A549 (cell line): ENCODE data around the gene IFRD2. TPM values are rescaled to one million over a fixed set of nuclear protein-coding genes. Genes with fewer than 3 reads are reported as not detected.

Experiments used
- ATAC-seq, 2 experiments: fragments of 200-7000 bp in 1 of 2; fragments of >200 bp in 1 of 2; cut with Nextera tagmentation in 1 of 2; cut with Tn5 transposase in 1 of 2; 3 replicates each; pipeline versions ENCODE4 v1.8.0 to v1.9.1; 2018 to 2020; ENCODE audit warnings: mild to moderate bottlenecking in 1 of 2, moderate library complexity in 1 of 2
- CTCF ChIA-PET: fragments of 300-600 bp; sonication (Branson Sonifier 250); formaldehyde crosslinking; extraction: SDS; loops from one replicate; lab custom pipeline; 2021; ENCODE audit warnings: antibody characterized with exemption, inconsistent platforms; lab: Yijun Ruan, JAX
- POLR2A ChIA-PET: fragments of 350-600 bp; formaldehyde crosslinking; extraction: SDS; loops from one replicate; lab custom pipeline; 2021; ENCODE audit warnings: antibody characterized with exemption, inconsistent platforms; lab: Yijun Ruan, JAX
- DNase-seq, 2 experiments: peaks; one replicate each; pipeline versions ENCODE4 v3.0.0 to v3.0.0-alpha.2; 2011 to 2016; ENCODE audit warnings: low read depth in 1 of 2, low spot score in 1 of 2
- FAIRE-seq: peaks from 2 replicates; lab custom pipeline; 2011; peaks lifted over from hg19 to GRCh38; lab: Jason Lieb, UNC
- H3K27ac ChIP-seq, 2 experiments: fragments of >200 bp; sonication (Bioruptor Twin); formaldehyde crosslinking; 3 replicates each; pipeline ENCODE4 v1.5.1; 2016 to 2017
- H3K4me1 ChIP-seq: fragments of >200 bp; sonication (Bioruptor Twin); formaldehyde crosslinking; 3 replicates; pipeline ENCODE4 v1.6.1; 2016
- H3K4me2 ChIP-seq: fragments of >200 bp; sonication (Bioruptor Twin); formaldehyde crosslinking; 3 replicates; pipeline ENCODE4 v1.6.1; 2016
- H3K4me3 ChIP-seq: fragments of >200 bp; sonication (Bioruptor Twin); formaldehyde crosslinking; 3 replicates; pipeline ENCODE4 v1.5.1; 2016
- H3K9me3 ChIP-seq: fragments of >200 bp; sonication (Bioruptor Twin); formaldehyde crosslinking; 3 replicates; pipeline ENCODE4 v1.6.1; 2016
- CEBPB ChIP-seq, 2 experiments: fragments of >200 bp in 1 of 2; sonication (Bioruptor Twin) in 1 of 2; formaldehyde crosslinking in 1 of 2; IDR thresholded peaks; 2 replicates each; pipeline ENCODE4 v1.6.1; 2012 to 2016
- CHD4 ChIP-seq: fragments of 200-600 bp; sonication (generic); IDR thresholded peaks from 2 replicates; pipeline ENCODE4 v1.6.1; 2016; ENCODE audit warnings: antibody characterized with exemption, mild to moderate bottlenecking, borderline replicate concordance
- EHF ChIP-seq: fragments of 250-450 bp; sonication (Bioruptor Pico); IDR thresholded peaks from 2 replicates; pipeline ENCODE4 v1.5.0; 2020; ENCODE audit warnings: mild to moderate bottlenecking
- FOSL2 ChIP-seq, 2 experiments: fragments of 450-650 bp in 1 of 2; fragments of >200 bp in 1 of 2; sonication (Bioruptor Twin) in 1 of 2; formaldehyde crosslinking; IDR thresholded peaks; 2 replicates each; pipeline versions ENCODE4 v1.5.0 to v1.6.1; 2016 to 2020; ENCODE audit warnings: mild to moderate bottlenecking in 1 of 2, moderate library complexity in 1 of 2
- GATA3 ChIP-seq: IDR thresholded peaks from 2 replicates; pipeline ENCODE4 v1.6.1; 2012; ENCODE audit warnings: borderline replicate concordance
- JUNB ChIP-seq: fragments of >200 bp; sonication (Bioruptor Twin); formaldehyde crosslinking; IDR thresholded peaks from 2 replicates; pipeline ENCODE4 v1.6.1; 2016
- PBX3 ChIP-seq: IDR thresholded peaks from 2 replicates; pipeline ENCODE4 v1.6.1; 2012
- RNF2 ChIP-seq: fragments of 200-600 bp; sonication (generic); IDR thresholded peaks from 2 replicates; pipeline ENCODE4 v1.6.1; 2016; ENCODE audit warnings: low read depth, mild to moderate bottlenecking, antibody characterized with exemption, moderate library complexity, borderline replicate concordance
- SREBF2 ChIP-seq: fragments of 450-650 bp; IDR thresholded peaks from 2 replicates; pipeline ENCODE4 v1.6.1; 2014; ENCODE audit warnings: mild to moderate bottlenecking, moderate library complexity
- TP53 ChIP-seq: fragments of 250-450 bp; sonication (Bioruptor Pico); IDR thresholded peaks from 2 replicates; pipeline ENCODE4 v1.5.0; 2021; ENCODE audit warnings: mild to moderate bottlenecking, moderate library complexity
- WGBS: methylation state at CpG from one replicate; pipeline ENCODE4 v1.1.6; 2017; ENCODE audit errors: missing lambda C conversion rate; 5-methylcytosine and 5-hydroxymethylcytosine counted together
- polyA plus RNA-seq, 4 experiments: library from polyadenylated mRNA; depleted of rRNA in 3 of 4; stranded (reverse); fragments of >200 nt; fragmentation: RNase III in 1 of 4; extraction: RNeasy Plus Mini Kit Qiagen cat#74134 plus additional on column Dnase treatment in 1 of 4; gene quantifications; 2 replicates in 3 of 4; 3 replicates in 1 of 4; pipeline ENCODE4 v1.2.3, GENCODE V29; 2011 to 2017
- TF ChIP-seq, protein P1 (sequence below): fragments of 150-350 bp; IDR thresholded peaks from 2 replicates; pipeline ENCODE4 v1.6.1; 2014; ENCODE audit warnings: low read depth, mild to moderate bottlenecking, low read length
- TF ChIP-seq, protein P2 (sequence below): IDR thresholded peaks from 2 replicates; pipeline ENCODE4 v1.6.1; 2012; ENCODE audit warnings: low read depth, borderline replicate concordance

The IFRD2 gene
- polyA plus RNA-seq, 2 of the 4 experiments (the other 2 are of a cell fraction) = 42.2 to 79.7 TPM

DNA sequence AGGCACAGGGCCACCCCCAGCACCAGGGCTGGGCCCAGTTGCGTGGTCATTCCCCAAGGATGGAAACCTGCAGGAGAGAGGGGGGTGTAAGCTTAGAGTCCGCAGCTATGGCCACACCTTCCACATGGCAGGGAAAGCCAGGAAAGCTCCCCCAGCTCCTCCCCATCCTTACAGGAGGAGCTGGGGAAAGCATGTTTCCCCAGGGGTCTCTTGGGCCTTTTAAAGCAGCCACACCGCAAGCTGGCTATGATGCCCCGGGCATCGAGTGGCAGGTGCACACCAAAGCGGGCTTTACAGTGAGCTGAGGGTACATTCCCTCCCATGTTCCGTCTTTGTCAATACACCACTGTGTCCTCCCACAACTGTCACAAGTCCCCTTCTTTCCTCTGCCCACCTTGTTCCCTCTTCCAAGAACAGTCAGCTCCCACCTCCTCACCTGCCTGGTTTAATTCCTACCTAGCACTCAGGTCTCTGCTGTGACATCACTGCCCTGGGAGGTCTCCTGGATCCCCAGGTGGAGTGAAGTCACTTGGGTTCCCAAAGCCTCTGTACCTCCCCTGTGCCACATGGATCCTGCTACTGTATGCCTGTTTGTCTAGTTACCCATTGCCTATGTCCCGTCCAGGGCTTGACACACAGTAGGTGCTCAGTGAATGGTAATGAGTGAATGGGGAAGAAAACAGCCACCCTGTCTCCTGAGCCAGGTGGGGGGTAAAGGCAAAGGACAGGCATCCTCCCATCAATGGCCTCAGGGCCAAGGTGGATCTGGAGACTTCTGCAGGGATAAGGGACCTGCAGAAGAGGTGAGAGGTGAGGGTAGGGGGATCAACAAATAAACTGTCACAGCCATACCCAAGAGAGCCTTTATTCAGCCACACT lies 3.6 kb upstream of the IFRD2 start:
- FAIRE-seq (no peak), DNase-seq (no peak), ATAC-seq (no peak)
- TF ChIP-seq PBX3 (no peak), FOSL2 (IDR thresholded peaks at IDR 0.05) (no peak), FOSL2 (CRISPR knock-in tag; IDR thresholded peaks at IDR 0.05) (no peak), CEBPB (IDR thresholded peaks at IDR 0.05) (no peak), GATA3 (no peak), SREBF2 (no peak), TP53 (CRISPR knock-in tag) (no peak)
- TF ChIP-seq, protein P1, sequence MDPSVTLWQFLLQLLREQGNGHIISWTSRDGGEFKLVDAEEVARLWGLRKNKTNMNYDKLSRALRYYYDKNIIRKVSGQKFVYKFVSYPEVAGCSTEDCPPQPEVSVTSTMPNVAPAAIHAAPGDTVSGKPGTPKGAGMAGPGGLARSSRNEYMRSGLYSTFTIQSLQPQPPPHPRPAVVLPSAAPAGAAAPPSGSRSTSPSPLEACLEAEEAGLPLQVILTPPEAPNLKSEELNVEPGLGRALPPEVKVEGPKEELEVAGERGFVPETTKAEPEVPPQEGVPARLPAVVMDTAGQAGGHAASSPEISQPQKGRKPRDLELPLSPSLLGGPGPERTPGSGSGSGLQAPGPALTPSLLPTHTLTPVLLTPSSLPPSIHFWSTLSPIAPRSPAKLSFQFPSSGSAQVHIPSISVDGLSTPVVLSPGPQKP = no peak
- 84% methylated on average over 8 of the region's 8 CpGs for WGBS
- Histone ChIP-seq H3K27ac (no peak overlapping the region), H3K4me3 (no peak overlapping the region), H3K4me2 (no peak overlapping the region), H3K9me3 (no peaks in the 10 kb centered on the region), H3K4me1 (peaks cover 26% of the 10 kb centered on the region; the same call in 2 of the 3 replicates)
- ChIA-PET CTCF (interaction anchor here (1.1 to 1.5 kb wide), 3 partner anchors 21 to 49 kb away, joined by 3 to 5 read pairs (median 4); no protein-coding TSS in a partner anchor), POLR2A (no interaction called here)

DNA sequence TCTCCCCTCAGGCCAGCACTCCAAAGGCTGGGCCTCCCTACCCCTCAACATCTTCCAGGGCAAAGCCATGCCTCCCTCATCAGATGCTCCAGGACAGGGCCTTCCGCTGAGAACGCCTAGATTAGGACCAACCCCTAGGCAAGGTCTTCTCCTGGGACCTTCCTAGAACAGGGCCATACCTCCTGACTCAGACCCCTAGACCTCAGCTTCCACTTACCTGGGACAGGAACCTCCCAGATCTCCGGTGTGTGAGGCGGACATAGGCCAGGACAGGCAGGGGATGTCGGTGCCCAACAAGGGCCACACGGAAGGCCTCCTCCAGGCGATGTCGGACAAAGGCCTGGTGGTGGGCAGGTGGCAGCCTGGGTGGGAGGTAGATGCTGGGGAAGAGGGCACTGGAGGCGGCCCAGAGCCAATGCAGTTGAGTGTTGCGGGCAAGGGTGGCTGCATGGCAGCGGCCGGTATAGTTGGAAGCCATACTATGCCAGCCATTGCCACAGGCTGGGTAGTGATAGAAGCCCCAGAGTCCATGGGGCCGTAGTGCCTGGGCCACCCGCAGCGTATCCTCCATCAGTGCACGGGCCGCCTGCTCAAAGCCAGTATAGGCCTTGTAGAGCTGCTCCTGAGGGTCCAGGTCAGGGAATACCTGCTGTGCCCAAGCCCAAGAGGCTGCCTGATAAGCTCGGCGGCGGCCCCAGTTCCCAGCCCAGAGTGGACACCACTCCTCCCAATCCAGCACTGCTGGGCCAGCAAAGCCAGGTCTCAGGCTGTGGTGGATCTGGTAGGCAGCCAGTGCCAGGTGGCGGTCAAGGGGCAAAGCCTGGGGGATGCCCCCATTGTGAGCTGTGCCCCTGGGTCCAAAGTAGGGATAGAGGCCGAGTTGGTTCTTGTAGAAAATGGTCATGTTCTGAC lies 2.5 kb upstream of the IFRD2 start:
- H3K27ac ChIP-seq = no peak overlapping the region
- no peaks in the 10 kb centered on the region for H3K9me3 ChIP-seq
- no peak for ATAC-seq
- POLR2A ChIA-PET = no interaction called here
- 88% methylated on average over 13 of the region's 22 CpGs for WGBS
- no peak overlapping the region for H3K4me2 ChIP-seq
- H3K4me1 ChIP-seq = peaks cover 21% of the 10 kb centered on the region; the same call in 2 of the 3 replicates
- CTCF ChIA-PET = interaction anchor here (0.6 to 1.5 kb wide), 5 partner anchors 15 to 48 kb away, joined by 3 to 5 read pairs (median 4); no protein-coding TSS in a partner anchor
- no peak overlapping the region for H3K4me3 ChIP-seq
- TF ChIP-seq PBX3 = no peak
- no peak for FAIRE-seq
- no peak for DNase-seq

DNA sequence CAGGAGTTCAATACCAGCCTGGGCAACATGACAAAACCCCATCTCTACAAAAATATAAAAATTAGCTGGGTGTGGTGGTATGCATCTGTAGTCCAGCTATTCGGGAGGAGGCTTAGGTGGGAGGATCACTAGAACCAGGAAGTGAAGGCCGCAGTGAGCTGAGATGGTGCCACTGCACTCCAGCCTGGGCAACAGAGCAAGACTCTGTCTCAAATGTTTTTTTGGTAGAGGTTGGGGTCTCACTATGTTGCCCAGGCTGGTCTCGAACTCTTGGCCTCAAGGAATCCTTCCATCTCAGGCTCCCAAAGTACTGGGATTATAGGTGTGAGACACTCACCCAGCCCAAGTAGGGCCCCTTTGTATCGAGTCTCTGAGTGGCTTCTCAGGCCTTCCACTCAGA lies 1.9 kb upstream of the IFRD2 start:
- ChIA-PET CTCF (interaction anchor here (0.6 to 1.5 kb wide), 3 partner anchors 15 to 34 kb away, joined by 3 to 5 read pairs (median 3); no protein-coding TSS in a partner anchor), POLR2A (no interaction called here)
- Histone ChIP-seq H3K4me1 (peaks cover 21% of the 10 kb centered on the region; the same call in 2 of the 3 replicates), H3K4me3 (no peak overlapping the region), H3K9me3 (no peaks in the 10 kb centered on the region), H3K27ac (no peak overlapping the region), H3K4me2 (no peak overlapping the region)
- ATAC-seq (no peak), FAIRE-seq (no peak), DNase-seq (no peak)
- TF ChIP-seq JUNB (no peak), CHD4 (no peak), GATA3 (no peak), EHF (CRISPR knock-in tag) (no peak), RNF2 (no peak), PBX3 (no peak)
- TF ChIP-seq, protein P2, sequence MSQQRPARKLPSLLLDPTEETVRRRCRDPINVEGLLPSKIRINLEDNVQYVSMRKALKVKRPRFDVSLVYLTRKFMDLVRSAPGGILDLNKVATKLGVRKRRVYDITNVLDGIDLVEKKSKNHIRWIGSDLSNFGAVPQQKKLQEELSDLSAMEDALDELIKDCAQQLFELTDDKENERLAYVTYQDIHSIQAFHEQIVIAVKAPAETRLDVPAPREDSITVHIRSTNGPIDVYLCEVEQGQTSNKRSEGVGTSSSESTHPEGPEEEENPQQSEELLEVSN = no peak
- 91% methylated on average over 4 of the region's 4 CpGs for WGBS
